ENCODE results near the gene PI4KA. TPM values are rescaled to one million over a fixed set of nuclear protein-coding genes. Genes with fewer than 3 reads are reported as not detected.
A peak's percentile ranks its signal among the peaks of the same experiment; 100 is the strongest.
"Not testable (repeated sequence)": the region's sequence is repeated elsewhere in the genome, so short reads cannot be mapped to it uniquely, and the experiment has no call there.

Gene PI4KA
- total RNA-seq, 3 donors from 2014 or later (not counting 1 experiment from before 2014, with no cell fraction given): 208 to 233 (median 215) TPM

DNA sequence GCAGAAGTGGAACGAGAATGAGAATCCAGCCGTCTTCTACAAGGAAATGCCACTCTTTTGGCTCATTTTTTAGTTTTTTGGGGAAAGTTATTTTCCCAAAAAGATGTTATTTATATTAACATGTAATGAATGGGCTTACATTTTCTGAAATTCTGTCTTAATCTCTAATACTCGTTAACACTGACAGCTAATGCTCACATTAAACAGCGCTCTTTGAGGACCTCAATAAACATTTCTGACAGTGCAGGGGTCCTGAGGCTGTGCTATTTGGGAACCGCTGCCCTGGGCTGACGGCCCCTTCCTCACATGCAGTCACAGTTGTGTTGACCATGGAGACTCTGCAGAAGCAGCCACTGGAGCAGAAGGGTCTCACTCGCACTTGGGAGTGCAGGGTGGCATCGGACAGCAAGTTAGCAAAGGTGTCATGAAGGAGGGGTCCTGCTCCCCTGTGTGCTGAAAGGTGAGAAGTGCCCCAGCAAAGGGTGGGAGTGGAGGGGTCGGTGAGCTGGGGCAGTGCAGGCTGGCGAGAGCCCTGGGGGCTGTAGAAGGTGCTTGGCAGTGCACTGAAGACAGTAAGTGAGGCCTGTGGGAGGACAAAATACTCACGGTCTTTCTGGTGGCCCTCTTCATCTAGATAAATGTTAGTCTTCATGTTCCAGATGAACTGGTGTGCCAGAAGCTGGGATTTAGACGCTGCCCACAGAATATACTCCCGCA, 137.8 kb downstream of the PI4KA start:
- Histone ChIP-seq H3K36me3 (ENCODE audit: control insufficient read depth, insufficient read depth, low read length) (peaks cover 16% of the 10 kb centered on the region), H3K27me3 (ENCODE audit: control insufficient read depth, insufficient read depth, low read length) (no peaks in the 10 kb centered on the region), H3K4me3 (ENCODE audit: low read length) (no peak overlapping the region), H3K9me3 (ENCODE audit: control insufficient read depth, insufficient read depth, low read length) (no peaks in the 10 kb centered on the region), H3K27ac (ENCODE audit: low read length) (no peak overlapping the region), H3K4me1 (ENCODE audit: control insufficient read depth, insufficient read depth, low read length) (no peaks in the 10 kb centered on the region)
- ATAC-seq (no peak), DNase-seq (no peak)
- no peaks in the 10 kb centered on the region for H3K9me3 Mint-ChIP-seq
- H3K4me1 Mint-ChIP-seq: no peaks in the 10 kb centered on the region
- no peaks in the 10 kb centered on the region for H3K36me3 Mint-ChIP-seq
- H3K27me3 Mint-ChIP-seq (ENCODE audit: low read depth in 2 of 2): no peaks in the 10 kb centered on the region
- H3K4me3 Mint-ChIP-seq: no peak overlapping the region
- WGBS (ENCODE audit: insufficient coverage): 94% methylated on average over 12 of the region's 13 CpGs
- H3K27ac Mint-ChIP-seq: no peak overlapping the region
- no peak for TF ChIP-seq CTCF (IDR thresholded peaks at IDR 0.05)
- intact Hi-C loops (cut with micrococcal nuclease): no loop called here

- H3K27me3 Mint-ChIP-seq (ENCODE audit: low read depth in 2 of 2); intact Hi-C loops (cut with micrococcal nuclease); H3K4me3 Mint-ChIP-seq; H3K9me3 ChIP-seq (ENCODE audit: control insufficient read depth, insufficient read depth, low read length); DNase-seq; H3K36me3 Mint-ChIP-seq; H3K27ac Mint-ChIP-seq; H3K4me3 ChIP-seq (ENCODE audit: low read length); H3K4me1 Mint-ChIP-seq; H3K27me3 ChIP-seq (ENCODE audit: control insufficient read depth, insufficient read depth, low read length); ATAC-seq; H3K4me1 ChIP-seq (ENCODE audit: control insufficient read depth, insufficient read depth, low read length); H3K27ac ChIP-seq (ENCODE audit: low read length); H3K9me3 Mint-ChIP-seq: not testable (repeated sequence)
- H3K36me3 ChIP-seq (ENCODE audit: control insufficient read depth, insufficient read depth, low read length): peaks cover 18% of the 10 kb centered on the region
- 98% methylated on average over 7 of the region's 13 CpGs for WGBS (ENCODE audit: insufficient coverage)
Measured at GRCh38 chr22:20718727-20719126, 139.9 kb downstream of the PI4KA start.

DNA sequence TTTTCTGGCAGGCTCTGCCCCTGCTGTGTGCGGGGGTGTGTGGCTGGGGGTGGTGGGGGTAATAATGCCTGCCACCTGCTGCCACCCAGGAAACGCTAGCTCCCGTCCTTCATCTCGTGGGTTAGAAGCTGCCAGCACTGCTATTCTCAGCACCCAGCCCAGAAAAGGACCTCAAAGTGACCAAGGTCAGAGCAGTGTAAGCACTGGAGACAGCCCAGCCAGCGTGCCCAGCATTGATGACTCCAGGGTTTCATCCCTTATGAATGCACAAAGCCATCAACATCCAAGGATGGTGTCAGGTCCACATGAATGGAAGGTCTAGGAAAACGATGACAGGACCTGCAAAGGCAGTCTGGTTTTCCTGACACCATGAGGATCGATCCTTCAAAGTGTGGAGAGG, 140.6 kb downstream of the PI4KA start:
- H3K36me3 Mint-ChIP-seq; intact Hi-C loops (cut with micrococcal nuclease); H3K27ac Mint-ChIP-seq; H3K27ac ChIP-seq (ENCODE audit: low read length); H3K27me3 ChIP-seq (ENCODE audit: control insufficient read depth, insufficient read depth, low read length); ATAC-seq; H3K9me3 Mint-ChIP-seq; H3K27me3 Mint-ChIP-seq (ENCODE audit: low read depth in 2 of 2); DNase-seq; H3K4me1 ChIP-seq (ENCODE audit: control insufficient read depth, insufficient read depth, low read length); H3K9me3 ChIP-seq (ENCODE audit: control insufficient read depth, insufficient read depth, low read length); H3K4me1 Mint-ChIP-seq; H3K4me3 ChIP-seq (ENCODE audit: low read length); H3K4me3 Mint-ChIP-seq: not testable (repeated sequence)
- peaks cover 18% of the 10 kb centered on the region for H3K36me3 ChIP-seq (ENCODE audit: control insufficient read depth, insufficient read depth, low read length)
- 84% methylated on average over 6 of the region's 7 CpGs for WGBS (ENCODE audit: insufficient coverage)

DNA sequence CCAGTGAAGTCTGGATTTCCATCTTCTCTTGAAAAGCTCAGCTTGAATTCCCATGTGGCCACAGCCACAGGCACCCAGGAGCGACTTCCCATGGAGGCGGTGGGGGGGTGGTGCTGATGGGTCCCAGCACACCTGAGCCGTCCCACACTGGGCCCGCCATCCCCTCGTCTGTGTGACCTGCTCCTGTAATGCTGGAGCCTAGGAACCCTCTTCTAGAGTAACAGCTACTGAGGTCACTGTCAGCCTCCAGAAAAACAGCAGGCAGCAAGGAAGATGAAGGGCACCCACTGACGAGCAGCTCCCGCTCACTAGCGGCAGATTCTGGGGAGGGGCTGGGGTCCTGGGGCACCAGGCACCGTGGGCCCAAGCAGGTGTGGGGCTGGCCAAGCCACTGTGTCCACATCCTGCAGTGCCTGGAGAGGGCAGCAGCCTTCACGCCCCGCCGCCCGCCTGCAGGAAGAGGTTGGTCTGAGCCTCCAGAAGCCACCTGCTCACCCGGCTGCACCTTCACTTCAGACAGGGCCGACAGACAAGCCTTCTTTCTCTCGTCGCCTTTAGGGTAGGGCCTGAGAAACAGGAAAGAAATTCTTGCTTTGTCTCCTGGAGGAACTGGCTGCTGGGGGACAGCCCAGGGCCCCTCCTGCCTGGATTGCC, 141.3 kb downstream of the PI4KA start:
- H3K27me3 ChIP-seq (ENCODE audit: control insufficient read depth, insufficient read depth, low read length); H3K4me1 ChIP-seq (ENCODE audit: control insufficient read depth, insufficient read depth, low read length); ATAC-seq; H3K4me1 Mint-ChIP-seq; DNase-seq; H3K4me3 ChIP-seq (ENCODE audit: low read length); intact Hi-C loops (cut with micrococcal nuclease); H3K27ac ChIP-seq (ENCODE audit: low read length); H3K9me3 Mint-ChIP-seq; H3K4me3 Mint-ChIP-seq; H3K36me3 Mint-ChIP-seq; H3K9me3 ChIP-seq (ENCODE audit: control insufficient read depth, insufficient read depth, low read length); H3K27me3 Mint-ChIP-seq (ENCODE audit: low read depth in 2 of 2); H3K27ac Mint-ChIP-seq: not testable (repeated sequence)
- H3K36me3 ChIP-seq (ENCODE audit: control insufficient read depth, insufficient read depth, low read length): peaks cover 18% of the 10 kb centered on the region
- WGBS (ENCODE audit: insufficient coverage): 79% methylated on average over 14 of the region's 17 CpGs

GRCh38 chr22:20713116-20713515, 145.5 kb downstream of the PI4KA start:
- H3K4me3 ChIP-seq (ENCODE audit: low read length); H3K4me1 Mint-ChIP-seq; intact Hi-C loops (cut with micrococcal nuclease); H3K4me3 Mint-ChIP-seq; H3K36me3 Mint-ChIP-seq; H3K27me3 Mint-ChIP-seq (ENCODE audit: low read depth in 2 of 2); DNase-seq; H3K27me3 ChIP-seq (ENCODE audit: control insufficient read depth, insufficient read depth, low read length); H3K27ac Mint-ChIP-seq; H3K9me3 ChIP-seq (ENCODE audit: control insufficient read depth, insufficient read depth, low read length); H3K9me3 Mint-ChIP-seq; ATAC-seq; H3K27ac ChIP-seq (ENCODE audit: low read length); H3K4me1 ChIP-seq (ENCODE audit: control insufficient read depth, insufficient read depth, low read length): not testable (repeated sequence)
- peaks cover 11% of the 10 kb centered on the region for H3K36me3 ChIP-seq (ENCODE audit: control insufficient read depth, insufficient read depth, low read length)
- 96% methylated on average over 13 of the region's 13 CpGs for WGBS (ENCODE audit: insufficient coverage)

- DNase-seq (peak in 1 of 2 donors; percentile 1), ATAC-seq (peak in 1 of 3 donors; percentile 21)
- H3K27me3 Mint-ChIP-seq (ENCODE audit: low read depth in 2 of 2); H3K4me1 Mint-ChIP-seq; H3K27ac Mint-ChIP-seq; H3K27me3 ChIP-seq (ENCODE audit: control insufficient read depth, insufficient read depth, low read length); H3K9me3 Mint-ChIP-seq; H3K36me3 Mint-ChIP-seq; H3K36me3 ChIP-seq (ENCODE audit: control insufficient read depth, insufficient read depth, low read length); H3K9me3 ChIP-seq (ENCODE audit: control insufficient read depth, insufficient read depth, low read length); H3K4me3 Mint-ChIP-seq; H3K4me3 ChIP-seq (ENCODE audit: low read length); intact Hi-C loops (cut with micrococcal nuclease); H3K27ac ChIP-seq (ENCODE audit: low read length); H3K4me1 ChIP-seq (ENCODE audit: control insufficient read depth, insufficient read depth, low read length): not testable (repeated sequence)
- WGBS (ENCODE audit: insufficient coverage): 95% methylated on average over 11 of the region's 11 CpGs
Measured at GRCh38 chr22:20709966-20710365, 148.6 kb downstream of the PI4KA start.

GRCh38 chr22:20707549-20708118, 151.0 kb downstream of the PI4KA start:
- H3K27ac Mint-ChIP-seq; H3K27ac ChIP-seq (ENCODE audit: low read length); intact Hi-C loops (cut with micrococcal nuclease); H3K9me3 Mint-ChIP-seq; H3K36me3 ChIP-seq (ENCODE audit: control insufficient read depth, insufficient read depth, low read length); H3K4me1 Mint-ChIP-seq; H3K27me3 Mint-ChIP-seq (ENCODE audit: low read depth in 2 of 2); H3K4me1 ChIP-seq (ENCODE audit: control insufficient read depth, insufficient read depth, low read length); H3K4me3 Mint-ChIP-seq; H3K27me3 ChIP-seq (ENCODE audit: control insufficient read depth, insufficient read depth, low read length); ATAC-seq; H3K36me3 Mint-ChIP-seq; H3K4me3 ChIP-seq (ENCODE audit: low read length); H3K9me3 ChIP-seq (ENCODE audit: control insufficient read depth, insufficient read depth, low read length): not testable (repeated sequence)
- DNase-seq: peak in 1 of 2 donors; percentile 6
- 96% methylated on average over 8 of the region's 11 CpGs for WGBS (ENCODE audit: insufficient coverage)

Measured in natural killer cell (primary cell).